HepG2 (cell line): ENCODE measurements around the gene SLC34A3.

Experiments used
- CHD2 ChIP-seq: IDR thresholded peaks from 2 replicates; pipeline ENCODE4 v1.6.1; 2011; ENCODE audit warnings: low read depth, low read length, improper control_type of control experiment
- CTCF ChIP-seq: sonication (generic); formaldehyde crosslinking; IDR thresholded peaks from 2 replicates; pipeline ENCODE4 v1.5.0; 2020; ENCODE audit warnings: mild to moderate bottlenecking, missing genetic modification reagents, moderate library complexity
- TBP ChIP-seq: sonication (generic); formaldehyde crosslinking; IDR thresholded peaks from 2 replicates; pipeline ENCODE4 v1.5.0; 2020; ENCODE audit warnings: missing genetic modification reagents
- ZBTB21 ChIP-seq: sonication (generic); formaldehyde crosslinking; IDR thresholded peaks from 2 replicates; pipeline ENCODE4 v1.4.0; 2020; ENCODE audit warnings: missing genetic modification reagents
- ZBTB34 ChIP-seq: sonication (generic); formaldehyde crosslinking; IDR thresholded peaks from 2 replicates; pipeline ENCODE4 v1.8.0; 2022; ENCODE audit warnings: mild to moderate bottlenecking, missing genetic modification reagents
- ZNF263 ChIP-seq: sonication (generic); formaldehyde crosslinking; IDR thresholded peaks from 2 replicates; pipeline ENCODE4 v1.4.0; 2020; ENCODE audit warnings: missing genetic modification reagents
- ZNF496 ChIP-seq: sonication (generic); formaldehyde crosslinking; IDR thresholded peaks from 2 replicates; pipeline ENCODE4 v1.8.1; 2023; ENCODE audit warnings: mild to moderate bottlenecking, moderate library complexity, missing genetic modification reagents; ENCODE audit not compliant: insufficient replicate concordance
- ZNF713 ChIP-seq: sonication (generic); formaldehyde crosslinking; IDR thresholded peaks from 2 replicates; pipeline ENCODE4 v1.4.0; 2020; ENCODE audit warnings: mild to moderate bottlenecking, missing genetic modification reagents

- no peak for TF ChIP-seq ZNF263 (CRISPR knock-in tag)
- TF ChIP-seq TBP = no peak
- TF ChIP-seq ZBTB21 (CRISPR knock-in tag) = no peak
- no peak for TF ChIP-seq CTCF (CRISPR knock-in tag)
- TF ChIP-seq ZNF713 (CRISPR knock-in tag) = no peak
- TF ChIP-seq CHD2 = no peak
- no peak for TF ChIP-seq ZBTB34 (CRISPR knock-in tag)
- no peak for TF ChIP-seq ZNF496 (CRISPR knock-in tag)
Observed at GRCh38 chr9:137228506-137228967, 2.2 kb upstream of the SLC34A3 start.
